Stimulated activated CD4-positive, alpha-beta T cell treated with anti-CD3 and anti-CD28 coated beads, Interleukin-1b, Interleukin-23, amount 100 ng/mL, for 24 hours (primary cell): ENCODE data around the gene DPYD.

Experiments used
- DNase-seq, 4 experiments: peaks; one replicate each; pipeline ENCODE4 v3.0.0-alpha.2; 2020; ENCODE audit warnings: low read depth in 4 of 4, low spot score in 1 of 4

Gene DPYD

GRCh38 chr1:97726386-97726785 lies 194.4 kb downstream of the DPYD start:
- DNase-seq = no peak

GRCh38 chr1:97721221-97721620 lies 199.6 kb downstream of the DPYD start:
- no peak for DNase-seq

GRCh38 chr1:97712980-97713379 lies 207.9 kb downstream of the DPYD start:
- no peak for DNase-seq

GRCh38 chr1:97711858-97712257 lies 209.0 kb downstream of the DPYD start:
- no peak for DNase-seq

- DNase-seq = no peak
These were observed 227.2 kb downstream of the DPYD start for GRCh38 chr1:97693601-97694000.

GRCh38 chr1:97691325-97691724 lies 229.5 kb downstream of the DPYD start:
- no peak for DNase-seq

- no peak for DNase-seq
These were observed 235.5 kb downstream of the DPYD start for GRCh38 chr1:97685360-97685759.

- DNase-seq = no peak
These were observed 239.9 kb downstream of the DPYD start for GRCh38 chr1:97680894-97681293.

- no peak for DNase-seq
These were observed 240.4 kb downstream of the DPYD start for GRCh38 chr1:97680470-97680869.

- DNase-seq = no peak
These were observed 243.1 kb downstream of the DPYD start for GRCh38 chr1:97677702-97678101.

GRCh38 chr1:97674517-97674916 lies 246.3 kb downstream of the DPYD start:
- DNase-seq = no peak

- DNase-seq = no peak
These were observed 251.9 kb downstream of the DPYD start for GRCh38 chr1:97668945-97669344.

- DNase-seq = no peak
These were observed 260.3 kb downstream of the DPYD start for GRCh38 chr1:97660431-97661105.

- DNase-seq = no peak
These were observed 265.8 kb downstream of the DPYD start for GRCh38 chr1:97654876-97655585.

GRCh38 chr1:97651250-97651649 lies 269.6 kb downstream of the DPYD start:
- DNase-seq = no peak

GRCh38 chr1:97649591-97649990 lies 271.2 kb downstream of the DPYD start:
- no peak for DNase-seq

- DNase-seq = no peak
These were observed 273.1 kb downstream of the DPYD start for GRCh38 chr1:97647776-97648175.

GRCh38 chr1:97646071-97646470 lies 274.8 kb downstream of the DPYD start:
- no peak for DNase-seq

- no peak for DNase-seq
These were observed 280.2 kb downstream of the DPYD start for GRCh38 chr1:97640677-97641076.

GRCh38 chr1:97636941-97637340 lies 283.9 kb downstream of the DPYD start:
- DNase-seq = no peak

- DNase-seq = no peak
These were observed 286.1 kb downstream of the DPYD start for GRCh38 chr1:97634758-97635157.

GRCh38 chr1:97632776-97633175 lies 288.1 kb downstream of the DPYD start:
- no peak for DNase-seq

- no peak for DNase-seq
These were observed 288.8 kb downstream of the DPYD start for GRCh38 chr1:97632075-97632474.
